Activated naive CD4-positive, alpha-beta T cell treated with anti-CD3 and anti-CD28 coated beads, Interleukin-2, amount 50 U/mL, for 72 hours (primary cell): ENCODE data around the gene MN1. TPM values are rescaled to one million over a fixed set of nuclear protein-coding genes. Genes with fewer than 3 reads are reported as not detected.
A peak's percentile ranks its signal among the peaks of the same experiment; 100 is the strongest.

ENCODE experiments used
- ATAC-seq, 2 donors: fragments of 150-1000 bp; cut with Tn5 transposase; 2 replicates each; pipeline ENCODE4 v1.10.0; 2021; ENCODE audit warnings: mild to moderate bottlenecking in 2 of 2, moderate library complexity in 2 of 2
- DNase-seq, 2 donors: peaks; one replicate each; pipeline ENCODE4 v3.0.0; 2021 to 2022; ENCODE audit warnings: low spot score in 2 of 2
- H3K27ac Mint-ChIP-seq, 2 donors: one replicate each; pipeline ENCODE4 v1.8.0; 2022; ENCODE audit warnings: mild to moderate bottlenecking in 2 of 2, mixed read lengths in 2 of 2
- H3K36me3 Mint-ChIP-seq, 2 donors: one replicate each; pipeline ENCODE4 v1.8.0; 2022; ENCODE audit warnings: mixed read lengths in 2 of 2
- H3K9me3 Mint-ChIP-seq, 2 donors: one replicate each; pipeline ENCODE4 v1.8.0; 2022; ENCODE audit warnings: mixed read lengths in 2 of 2
- total RNA-seq, 2 donors: library from RNA; stranded (reverse); gene quantifications; one replicate each; pipeline ENCODE4 v1.2.3, GENCODE V29; 2022

The MN1 gene
- total RNA-seq, 2 donors from 2014 or later = 0.14 to 0.16 TPM

- Mint-ChIP-seq H3K9me3 (no peaks in the 10 kb centered on the region), H3K36me3 (no peaks in the 10 kb centered on the region), H3K27ac (no peak overlapping the region)
- ATAC-seq = no peak
- no peak for DNase-seq
These were observed 7.1 kb upstream of the MN1 start for GRCh38 chr22:27808451-27809225.

GRCh38 chr22:27805841-27806240 lies 4.3 kb upstream of the MN1 start:
- Mint-ChIP-seq H3K27ac (no peak overlapping the region), H3K36me3 (no peaks in the 10 kb centered on the region), H3K9me3 (no peaks in the 10 kb centered on the region)
- DNase-seq (no peak), ATAC-seq (no peak)

GRCh38 chr22:27804470-27805297 lies 3.1 kb upstream of the MN1 start:
- Mint-ChIP-seq H3K27ac (no peak overlapping the region), H3K9me3 (no peaks in the 10 kb centered on the region), H3K36me3 (no peaks in the 10 kb centered on the region)
- ATAC-seq (peak; percentile 52 to 61), DNase-seq (peak in 1 of 2 donors; percentile 62)

GRCh38 chr22:27803841-27804415 lies 2.4 kb upstream of the MN1 start:
- ATAC-seq (no peak), DNase-seq (no peak)
- Mint-ChIP-seq H3K9me3 (no peaks in the 10 kb centered on the region), H3K27ac (no peak overlapping the region), H3K36me3 (no peaks in the 10 kb centered on the region)

GRCh38 chr22:27802346-27803073 lies 954 bp upstream of the MN1 start:
- Mint-ChIP-seq H3K36me3 (no peaks in the 10 kb centered on the region), H3K27ac (no peak overlapping the region), H3K9me3 (no peaks in the 10 kb centered on the region)
- DNase-seq (no peak), ATAC-seq (no peak)

DNA sequence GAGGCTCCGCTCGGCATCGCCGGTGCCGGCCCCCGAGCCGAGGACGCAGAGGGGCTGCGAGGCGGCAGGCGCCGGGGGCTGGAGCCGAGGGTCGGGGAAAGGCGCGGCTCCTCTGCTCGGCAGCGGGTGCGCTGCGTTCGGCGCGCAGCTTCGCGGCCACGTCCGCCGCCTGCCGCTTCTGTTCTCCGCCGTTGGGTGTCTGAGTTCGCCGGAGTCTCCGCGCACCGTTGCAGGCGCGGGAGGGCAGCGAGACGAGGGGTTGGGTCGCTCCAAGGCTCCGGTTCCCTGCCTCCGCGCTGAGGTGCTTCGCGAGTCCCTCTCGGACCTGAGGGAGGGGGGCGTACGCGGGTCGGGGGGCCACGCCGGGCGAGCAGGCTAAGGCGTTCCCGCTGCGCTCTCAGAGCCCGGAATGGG lies 347 bp downstream of the MN1 start:
- Mint-ChIP-seq H3K9me3 (no peaks in the 10 kb centered on the region), H3K36me3 (no peaks in the 10 kb centered on the region), H3K27ac (no peak overlapping the region)
- peak in 1 of 2 donors; percentile 59 for DNase-seq
- ATAC-seq = peak in 1 of 2 donors; percentile 59

- DNase-seq (no peak), ATAC-seq (peak in 1 of 2 donors; percentile 27)
- Mint-ChIP-seq H3K36me3 (no peaks in the 10 kb centered on the region), H3K27ac (no peak overlapping the region), H3K9me3 (no peaks in the 10 kb centered on the region)
These were observed 1.0 kb downstream of the MN1 start for GRCh38 chr22:27800250-27801201.

- Mint-ChIP-seq H3K36me3 (no peaks in the 10 kb centered on the region), H3K27ac (no peak overlapping the region), H3K9me3 (no peaks in the 10 kb centered on the region)
- ATAC-seq (no peak), DNase-seq (no peak)
These were observed 1.7 kb downstream of the MN1 start for GRCh38 chr22:27799827-27800249.

- no peaks in the 10 kb centered on the region for H3K36me3 Mint-ChIP-seq
- no peak for ATAC-seq
- H3K9me3 Mint-ChIP-seq = no peaks in the 10 kb centered on the region
These were observed 2.3 kb downstream of the MN1 start for GRCh38 chr22:27799015-27799826.

GRCh38 chr22:27798511-27799014 lies 3.0 kb downstream of the MN1 start:
- no peak overlapping the region for H3K27ac Mint-ChIP-seq
- H3K9me3 Mint-ChIP-seq = no peaks in the 10 kb centered on the region
- DNase-seq (no peak), ATAC-seq (no peak)
- no peaks in the 10 kb centered on the region for H3K36me3 Mint-ChIP-seq

More at GRCh38 chr22:27799015-27799826, 2.3 kb downstream of the MN1 start:
- DNase-seq = no peak
- no peak overlapping the region for H3K27ac Mint-ChIP-seq

DNA sequence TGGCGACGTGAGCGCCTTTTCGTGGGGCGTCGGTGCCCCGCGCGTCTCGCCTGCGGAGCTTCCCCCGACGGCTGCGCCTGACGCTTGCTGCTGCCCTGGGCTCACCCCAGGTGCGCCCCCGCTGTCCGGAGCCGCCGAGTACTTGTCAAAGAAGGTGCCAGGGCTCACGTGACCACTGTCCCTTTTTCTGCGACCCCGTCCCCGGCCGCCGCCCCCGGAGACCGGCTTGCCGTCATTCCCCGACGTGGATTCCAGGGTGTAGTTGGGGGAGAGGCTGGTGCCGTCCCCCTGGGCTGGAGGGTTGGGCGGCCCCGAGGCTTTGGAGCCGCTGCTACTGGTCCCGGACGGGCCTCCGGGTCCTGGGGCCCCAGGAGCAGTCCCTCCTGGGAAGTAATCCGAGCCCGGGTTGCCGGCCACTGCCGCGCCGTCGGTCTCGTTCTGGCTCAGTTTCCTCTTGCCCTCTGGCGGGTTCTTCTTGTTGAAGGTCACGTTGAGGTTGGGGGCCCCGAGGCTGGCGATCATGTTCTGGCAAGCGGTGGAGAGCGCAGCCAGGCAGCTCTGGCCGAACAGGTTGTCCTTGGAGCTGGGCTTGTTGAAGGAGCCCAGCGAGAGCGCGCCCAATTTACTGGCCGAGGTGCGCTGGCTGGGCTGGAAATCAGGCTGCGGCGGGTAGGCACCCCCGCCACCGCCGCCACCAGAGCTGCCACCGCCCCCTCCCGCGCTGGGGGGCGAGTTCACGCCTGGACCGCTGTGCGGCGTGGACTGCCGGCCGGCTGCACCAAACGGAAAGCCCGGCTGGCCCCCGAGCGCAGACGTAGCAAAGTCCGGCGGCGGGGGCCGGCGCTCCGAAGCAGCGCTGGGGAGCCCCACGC lies 3.8 kb downstream of the MN1 start:
- DNase-seq (no peak), ATAC-seq (no peak)
- Mint-ChIP-seq H3K36me3 (no peaks in the 10 kb centered on the region), H3K9me3 (no peaks in the 10 kb centered on the region), H3K27ac (no peak overlapping the region)

DNA sequence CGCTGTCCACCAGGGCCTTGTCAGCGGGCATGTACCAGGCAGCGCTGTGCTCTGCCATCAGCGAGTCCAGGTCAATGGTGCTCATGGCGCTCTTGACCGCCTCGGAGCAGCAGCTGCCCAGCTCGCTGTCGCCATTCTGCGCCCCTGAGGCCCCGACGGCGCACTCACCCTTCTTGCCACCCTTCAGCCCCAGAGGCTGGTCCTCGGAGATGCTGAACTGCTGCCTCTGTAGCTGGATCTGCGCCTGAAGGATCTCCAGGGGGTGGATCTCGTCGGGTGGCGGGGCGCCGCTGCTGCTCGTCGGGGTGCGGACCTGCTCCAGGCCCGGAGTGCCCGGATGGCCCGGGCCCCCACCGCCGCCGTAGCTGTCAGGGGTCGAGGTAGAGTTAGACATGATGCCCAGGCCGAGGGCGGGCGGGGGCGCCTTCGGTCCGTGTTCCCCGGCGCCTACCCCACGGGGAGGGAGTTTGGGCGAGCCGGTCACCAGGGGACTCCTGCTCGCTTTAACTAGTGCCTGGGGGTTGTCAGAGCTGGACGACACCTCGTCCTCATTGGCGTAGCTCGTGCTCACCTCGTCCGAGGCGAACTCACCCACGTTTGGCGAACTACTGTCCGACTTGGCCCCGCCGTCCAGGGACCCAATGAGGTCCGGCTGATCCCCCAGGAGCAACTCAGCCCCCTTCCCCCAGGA lies 4.6 kb downstream of the MN1 start:
- ATAC-seq (no peak), DNase-seq (no peak)
- Mint-ChIP-seq H3K9me3 (no peaks in the 10 kb centered on the region), H3K36me3 (no peaks in the 10 kb centered on the region), H3K27ac (no peak overlapping the region)

GRCh38 chr22:27795696-27796517 lies 5.6 kb downstream of the MN1 start:
- ATAC-seq (no peak), DNase-seq (no peak)
- H3K27ac Mint-ChIP-seq = no peak overlapping the region
- H3K36me3 Mint-ChIP-seq = no peaks in the 10 kb centered on the region
- H3K9me3 Mint-ChIP-seq = no peaks in the 10 kb centered on the region
